Nephron progenitor cell (in vitro differentiated cells): Measurements from ENCODE around the gene DNAH7.

Experiments used
- DNase-seq: peaks from one replicate; pipeline ENCODE4 v3.0.0; 2021
- H3K27ac Mint-ChIP-seq: 2 replicates; pipeline ENCODE4 v1.8.0; 2021; ENCODE audit warnings: mild to moderate bottlenecking, moderate library complexity, mixed read lengths
- H3K27me3 Mint-ChIP-seq: 2 replicates; pipeline ENCODE4 v1.8.0; 2021; ENCODE audit warnings: mild to moderate bottlenecking, low read depth, mixed read lengths; ENCODE audit not compliant: poor library complexity
- H3K36me3 Mint-ChIP-seq: 2 replicates; pipeline ENCODE4 v1.8.0; 2021; ENCODE audit warnings: low read depth, mixed read lengths
- H3K4me1 Mint-ChIP-seq: 2 replicates; pipeline ENCODE4 v1.8.0; 2021; ENCODE audit warnings: mixed read lengths
- H3K4me3 Mint-ChIP-seq: 2 replicates; pipeline ENCODE4 v1.8.0; 2021; ENCODE audit warnings: mild to moderate bottlenecking, moderate library complexity, mixed read lengths
- H3K9me3 Mint-ChIP-seq: 2 replicates; pipeline ENCODE4 v1.8.0; 2021; ENCODE audit warnings: mild to moderate bottlenecking, moderate library complexity, mixed read lengths
- TF ChIP-seq, protein P1 (sequence below): fragments of 200-600 bp; sonication (generic); IDR thresholded peaks from 2 replicates; pipeline ENCODE4 v1.5.0; 2021; ENCODE audit warnings: antibody characterized with exemption

The DNAH7 gene

GRCh38 chr2:196018037-196018436 lies 50.6 kb downstream of the DNAH7 start:
- TF ChIP-seq, protein P1, sequence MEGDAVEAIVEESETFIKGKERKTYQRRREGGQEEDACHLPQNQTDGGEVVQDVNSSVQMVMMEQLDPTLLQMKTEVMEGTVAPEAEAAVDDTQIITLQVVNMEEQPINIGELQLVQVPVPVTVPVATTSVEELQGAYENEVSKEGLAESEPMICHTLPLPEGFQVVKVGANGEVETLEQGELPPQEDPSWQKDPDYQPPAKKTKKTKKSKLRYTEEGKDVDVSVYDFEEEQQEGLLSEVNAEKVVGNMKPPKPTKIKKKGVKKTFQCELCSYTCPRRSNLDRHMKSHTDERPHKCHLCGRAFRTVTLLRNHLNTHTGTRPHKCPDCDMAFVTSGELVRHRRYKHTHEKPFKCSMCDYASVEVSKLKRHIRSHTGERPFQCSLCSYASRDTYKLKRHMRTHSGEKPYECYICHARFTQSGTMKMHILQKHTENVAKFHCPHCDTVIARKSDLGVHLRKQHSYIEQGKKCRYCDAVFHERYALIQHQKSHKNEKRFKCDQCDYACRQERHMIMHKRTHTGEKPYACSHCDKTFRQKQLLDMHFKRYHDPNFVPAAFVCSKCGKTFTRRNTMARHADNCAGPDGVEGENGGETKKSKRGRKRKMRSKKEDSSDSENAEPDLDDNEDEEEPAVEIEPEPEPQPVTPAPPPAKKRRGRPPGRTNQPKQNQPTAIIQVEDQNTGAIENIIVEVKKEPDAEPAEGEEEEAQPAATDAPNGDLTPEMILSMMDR = no peak
- Mint-ChIP-seq H3K36me3 (no peaks in the 10 kb centered on the region), H3K4me3 (no peak overlapping the region), H3K27me3 (no peaks in the 10 kb centered on the region), H3K4me1 (no peaks in the 10 kb centered on the region), H3K9me3 (peaks cover 7% of the 10 kb centered on the region), H3K27ac (no peak overlapping the region)
- DNase-seq = no peak

DNA sequence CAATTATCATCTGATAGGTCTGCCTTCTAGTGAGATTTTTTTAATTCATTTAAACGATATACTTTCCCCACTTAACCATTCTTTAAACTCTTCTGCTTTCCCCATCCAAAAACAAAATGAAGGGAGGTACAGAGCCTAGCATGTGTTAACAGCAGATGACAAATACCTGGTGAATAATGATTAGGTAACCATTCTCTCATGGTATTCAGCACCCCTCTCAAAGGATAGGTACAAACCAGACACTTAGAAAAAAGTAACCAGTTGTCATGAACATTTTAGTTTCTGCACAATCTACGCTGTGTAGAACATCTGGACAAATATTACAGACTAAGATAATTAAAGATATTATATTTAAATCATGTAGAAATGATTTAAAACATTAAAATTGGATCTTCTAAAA lies 56.3 kb downstream of the DNAH7 start:
- Mint-ChIP-seq H3K27ac (no peak overlapping the region), H3K27me3 (peaks cover 5% of the 10 kb centered on the region), H3K36me3 (no peaks in the 10 kb centered on the region), H3K4me1 (no peaks in the 10 kb centered on the region), H3K4me3 (no peak overlapping the region), H3K9me3 (peaks cover 4% of the 10 kb centered on the region)
- no peak for DNase-seq
- TF ChIP-seq, protein P1 = no peak

- DNase-seq = no peak
- Mint-ChIP-seq H3K9me3 (peaks cover 9% of the 10 kb centered on the region), H3K27me3 (peaks cover 3% of the 10 kb centered on the region), H3K27ac (no peak overlapping the region), H3K36me3 (peaks cover 3% of the 10 kb centered on the region), H3K4me1 (no peaks in the 10 kb centered on the region), H3K4me3 (no peak overlapping the region)
- TF ChIP-seq, protein P1 = no peak
These were observed 68.1 kb downstream of the DNAH7 start for GRCh38 chr2:196000551-196000950.

- Mint-ChIP-seq H3K4me1 (no peaks in the 10 kb centered on the region), H3K27ac (no peak overlapping the region), H3K36me3 (no peaks in the 10 kb centered on the region), H3K9me3 (no peaks in the 10 kb centered on the region), H3K4me3 (no peak overlapping the region), H3K27me3 (no peaks in the 10 kb centered on the region)
- no peak for DNase-seq
- TF ChIP-seq, protein P1 = no peak
These were observed 70.6 kb downstream of the DNAH7 start for GRCh38 chr2:195998070-195998469.

- peak overlapping the region; percentile 46 for H3K27ac Mint-ChIP-seq
- no peaks in the 10 kb centered on the region for H3K9me3 Mint-ChIP-seq
- DNase-seq = no peak
- H3K4me3 Mint-ChIP-seq = no peak overlapping the region
- TF ChIP-seq, protein P1 = no peak
- no peaks in the 10 kb centered on the region for H3K36me3 Mint-ChIP-seq
- no peaks in the 10 kb centered on the region for H3K4me1 Mint-ChIP-seq
- H3K27me3 Mint-ChIP-seq = peaks cover 5% of the 10 kb centered on the region
These were observed 73.1 kb downstream of the DNAH7 start for GRCh38 chr2:195995499-195995898.

GRCh38 chr2:195993623-195994022 lies 75.0 kb downstream of the DNAH7 start:
- Mint-ChIP-seq H3K9me3 (no peaks in the 10 kb centered on the region), H3K36me3 (no peaks in the 10 kb centered on the region), H3K27me3 (peaks cover 5% of the 10 kb centered on the region), H3K4me3 (no peak overlapping the region), H3K4me1 (no peaks in the 10 kb centered on the region), H3K27ac (no peak overlapping the region)
- no peak for DNase-seq
- TF ChIP-seq, protein P1 = no peak
